Fibroblast of peridontal ligament (primary cell): Measurements from ENCODE around the gene KCNJ1.

Experiments
- DNase-seq: peaks from one replicate; pipeline ENCODE4 v3.0.0-alpha.2; 2010; ENCODE audit errors: extremely low read depth

The KCNJ1 gene

DNA sequence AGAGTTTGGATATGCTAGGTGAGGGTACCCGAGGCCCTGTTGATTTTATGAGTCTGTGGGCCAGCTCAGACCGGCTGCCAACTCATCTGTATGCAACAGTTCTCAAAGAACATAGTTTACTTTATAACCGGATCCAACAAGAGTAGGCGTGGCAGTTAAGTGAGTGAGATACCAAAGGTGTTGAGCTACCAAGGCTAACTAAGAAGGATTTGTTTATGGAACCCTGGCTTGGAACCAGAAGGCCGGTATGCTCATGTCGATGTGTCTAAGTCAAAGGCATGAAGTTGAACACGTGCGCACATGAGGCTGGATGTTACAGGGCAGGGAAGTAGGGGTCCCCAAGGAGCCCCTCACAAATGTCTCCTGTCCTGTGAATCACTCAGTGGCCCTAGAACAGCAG, at the start of gene KCNJ1:
TSS of gene KCNJ1 (minus strand) at position 20 of the 400 bp plus-strand sequence. CDS start 27,053 bp downstream, outside the sequence.
- DNase-seq: no peak

- no peak for DNase-seq
Measured at GRCh38 chr11:128916681-128917080, 49.6 kb upstream of the KCNJ1 start.

- no peak for DNase-seq
Measured at GRCh38 chr11:128916037-128916572, 49.0 kb upstream of the KCNJ1 start.

DNA sequence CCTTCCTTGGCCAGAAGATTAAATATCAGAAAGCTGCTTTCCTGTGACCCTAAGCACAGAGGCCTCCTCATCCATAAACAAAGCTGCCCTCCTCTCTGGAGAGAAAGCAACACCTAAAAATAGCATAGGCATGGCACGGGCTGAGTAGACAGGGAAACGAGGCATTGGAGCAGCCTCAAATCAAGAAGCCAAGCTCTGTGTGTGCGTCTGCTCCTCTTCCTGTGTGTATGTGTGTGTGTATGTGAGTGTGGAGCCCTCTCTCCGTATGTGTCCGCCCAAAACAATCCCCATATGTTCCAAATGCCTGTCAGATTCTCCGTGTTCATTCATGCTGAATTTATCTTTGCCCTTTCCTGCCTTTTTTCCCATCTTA, 48.0 kb upstream of the KCNJ1 start:
- no peak for DNase-seq

DNA sequence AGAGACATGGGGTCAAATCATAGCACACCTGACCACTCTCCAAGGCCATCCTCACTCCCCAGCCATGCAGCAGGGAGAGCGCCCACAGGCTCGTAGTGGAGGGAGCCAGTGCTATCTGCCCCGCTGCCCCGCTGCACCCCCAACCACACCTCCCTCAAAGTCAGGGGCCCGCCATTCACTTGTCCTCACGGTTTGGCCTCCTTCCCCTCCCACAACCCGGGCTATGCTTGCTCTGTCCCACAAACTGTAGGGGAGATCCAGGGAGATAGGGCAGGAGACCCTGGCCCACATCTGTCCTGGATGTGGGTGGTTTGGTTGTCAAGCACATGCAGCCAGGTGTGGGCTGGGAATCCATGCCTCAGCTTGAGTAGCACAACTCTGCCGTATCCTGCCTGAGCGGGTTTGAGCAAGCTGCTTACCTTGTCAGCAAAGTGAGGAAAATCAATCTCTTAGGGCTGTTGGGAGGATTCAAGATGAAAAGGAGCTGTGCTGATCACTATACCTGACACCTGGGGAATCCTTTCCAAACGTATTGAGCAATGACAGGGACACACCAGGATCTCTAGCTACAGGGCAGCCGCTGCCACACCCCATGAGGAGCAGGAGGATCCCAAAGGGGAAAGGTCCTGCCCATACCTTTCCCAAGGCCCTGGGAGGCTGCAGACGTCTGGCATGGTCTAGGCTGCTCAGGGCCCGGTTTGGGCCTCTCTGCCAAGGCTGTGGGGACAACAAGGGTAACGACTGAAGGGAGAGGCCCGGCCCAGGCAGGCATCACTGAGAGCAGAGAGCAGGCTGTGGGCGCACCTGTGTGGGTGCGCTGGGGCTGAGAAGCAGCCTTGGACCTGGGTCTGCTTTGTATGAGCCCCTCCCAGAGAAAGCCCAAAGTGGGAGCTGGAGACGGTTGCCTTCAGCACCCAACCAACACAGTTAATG, 47.4 kb upstream of the KCNJ1 start:
- no peak for DNase-seq

GRCh38 chr11:128913806-128914205, 46.7 kb upstream of the KCNJ1 start:
- DNase-seq: no peak

GRCh38 chr11:128911701-128912100, 44.6 kb upstream of the KCNJ1 start:
- DNase-seq: no peak

DNA sequence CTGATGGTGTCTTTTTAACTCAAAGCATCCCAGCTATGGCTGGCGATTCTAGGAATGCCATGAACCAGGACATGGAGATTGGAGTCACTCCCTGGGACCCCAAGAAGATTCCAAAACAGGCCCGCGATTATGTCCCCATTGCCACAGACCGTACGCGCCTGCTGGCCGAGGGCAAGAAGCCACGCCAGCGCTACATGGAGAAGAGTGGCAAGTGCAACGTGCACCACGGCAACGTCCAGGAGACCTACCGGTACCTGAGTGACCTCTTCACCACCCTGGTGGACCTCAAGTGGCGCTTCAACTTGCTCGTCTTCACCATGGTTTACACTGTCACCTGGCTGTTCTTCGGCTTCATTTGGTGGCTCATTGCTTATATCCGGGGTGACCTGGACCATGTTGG, 44.1 kb upstream of the KCNJ1 start:
- no peak for DNase-seq

DNA sequence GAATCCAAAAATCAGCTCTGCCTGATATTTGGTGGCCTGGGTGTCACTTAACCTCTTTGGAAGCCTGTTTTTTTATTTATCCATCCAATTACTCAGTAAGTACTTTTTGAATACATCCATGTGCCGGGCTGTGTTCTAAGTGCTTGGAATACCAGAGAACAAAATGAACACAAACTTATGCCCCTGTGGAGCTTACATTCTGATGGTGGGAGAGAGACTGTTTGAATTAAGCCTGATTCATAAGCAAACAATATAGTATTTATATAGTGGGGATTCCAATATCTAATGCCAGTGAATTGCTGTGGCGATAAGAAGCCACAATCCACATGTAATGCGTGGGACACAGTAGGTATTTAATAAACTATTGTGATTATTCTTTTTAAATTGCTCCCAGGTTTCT, 43.5 kb upstream of the KCNJ1 start:
- DNase-seq: no peak

- DNase-seq: no peak
Measured at GRCh38 chr11:128909438-128910125, 42.5 kb upstream of the KCNJ1 start.

DNA sequence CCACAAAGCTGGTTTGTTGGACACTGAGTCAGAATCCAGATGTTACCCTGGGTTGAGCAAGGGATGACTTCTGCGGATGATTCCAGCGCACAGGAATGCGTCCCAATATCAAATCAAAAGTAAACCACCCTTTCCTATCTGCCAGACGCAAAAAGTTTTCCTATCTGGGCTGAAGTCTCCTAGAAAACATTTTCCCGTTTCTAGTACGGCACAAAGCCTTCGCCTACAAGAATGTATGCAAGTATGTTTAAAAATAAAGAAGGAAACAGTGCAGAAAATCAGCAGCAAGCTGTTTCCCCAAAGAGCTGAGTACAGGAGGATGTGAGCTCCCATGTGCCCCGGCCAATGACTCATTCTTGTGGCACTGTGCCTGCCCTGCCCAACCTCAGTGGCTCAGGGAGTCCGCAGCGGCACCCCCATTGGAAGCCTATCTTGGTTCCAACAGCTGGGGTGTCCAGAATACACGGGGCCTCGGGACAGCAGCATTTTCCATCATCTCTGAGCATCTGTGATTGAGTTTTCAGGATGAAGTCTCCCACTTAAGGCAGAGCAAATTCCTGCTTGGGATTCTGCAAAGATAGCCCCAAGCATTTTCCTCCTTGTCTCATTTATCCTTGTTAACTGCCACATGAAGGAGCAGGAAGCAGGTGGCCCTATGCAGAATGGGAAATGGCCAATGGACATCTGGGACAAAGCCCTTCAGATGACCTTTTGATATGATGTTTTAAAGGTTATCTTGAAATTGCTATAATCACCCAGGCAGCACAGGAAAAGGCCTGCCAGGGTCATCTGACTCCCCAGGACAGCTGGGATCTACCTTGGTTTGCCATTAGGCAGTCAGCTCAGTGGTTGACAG, 41.5 kb upstream of the KCNJ1 start:
- peak; percentile 66 for DNase-seq

DNA sequence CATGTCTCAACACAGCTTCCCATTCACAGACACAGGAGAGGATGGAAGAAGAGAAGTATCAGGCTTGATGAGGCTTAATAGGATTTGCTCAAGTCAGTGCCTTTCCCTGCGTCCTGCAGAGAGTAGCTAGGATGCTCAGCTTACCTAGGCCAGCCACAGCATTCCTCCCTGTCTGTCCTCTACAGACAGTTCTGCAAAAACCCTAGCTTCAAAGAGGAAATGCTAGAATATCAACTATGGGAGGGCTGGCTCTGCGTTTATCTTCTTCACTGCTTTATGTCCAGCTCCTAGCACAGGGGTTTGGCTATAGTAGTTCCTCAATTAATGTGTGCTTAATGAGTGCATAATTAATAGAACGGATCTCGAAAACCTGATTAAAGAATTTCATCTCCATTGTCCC, 40.5 kb upstream of the KCNJ1 start:
- DNase-seq: no peak

- DNase-seq: no peak
Measured at GRCh38 chr11:128906185-128907050, 39.3 kb upstream of the KCNJ1 start.

- peak; percentile 43 for DNase-seq
Measured at GRCh38 chr11:128905345-128906184, 38.5 kb upstream of the KCNJ1 start.

DNA sequence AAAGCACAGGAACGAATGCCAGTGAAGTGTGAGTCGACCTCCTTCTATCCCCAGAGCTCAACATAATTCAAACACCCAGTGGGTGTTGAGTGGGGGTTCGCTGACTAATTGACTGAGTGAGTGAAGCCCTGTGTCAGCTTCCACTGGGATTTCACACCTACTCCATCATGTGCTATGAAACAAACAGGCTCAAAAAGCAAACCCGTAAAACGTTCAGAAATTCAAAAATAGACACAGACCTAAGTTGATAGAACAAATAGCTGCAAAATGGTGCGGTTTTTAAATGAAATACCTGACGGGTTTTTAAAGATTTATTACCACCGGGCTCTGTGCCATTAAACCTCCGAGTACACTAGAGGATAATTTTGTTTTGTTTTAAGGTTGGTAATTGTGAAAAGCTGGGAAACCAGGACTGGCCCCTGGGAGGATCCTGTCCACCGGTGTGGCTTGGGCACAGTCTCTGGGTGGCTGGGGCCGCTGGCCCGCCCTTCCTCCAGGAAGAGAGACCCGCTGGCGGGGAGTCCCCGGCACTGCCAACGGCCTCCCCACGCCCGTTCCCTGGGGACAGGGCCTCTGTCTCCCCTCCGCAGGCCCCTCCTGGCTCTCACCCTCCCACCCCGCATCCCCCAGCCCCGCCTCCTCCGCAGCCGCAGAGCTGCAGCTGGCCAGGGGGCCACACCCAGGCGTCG, 37.7 kb upstream of the KCNJ1 start:
- DNase-seq: no peak

DNA sequence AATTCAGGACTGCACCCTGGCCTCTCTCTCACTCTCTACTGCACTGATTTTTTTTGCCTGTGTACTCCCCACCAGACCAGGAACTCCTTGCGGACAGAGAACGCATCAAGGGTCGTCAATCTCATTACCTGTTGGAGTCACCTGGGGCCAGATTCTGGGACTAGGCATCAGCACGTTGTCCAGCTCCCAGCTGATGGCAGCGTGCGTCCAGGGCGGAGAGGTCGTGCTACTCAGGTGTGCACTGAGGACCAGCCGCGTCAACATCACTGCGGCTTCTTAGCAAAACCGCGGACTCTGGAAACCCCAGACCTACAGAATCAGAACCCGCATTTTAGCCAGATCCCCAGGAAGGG, 37.2 kb upstream of the KCNJ1 start:
- no peak for DNase-seq

GRCh38 chr11:128903248-128904061, 36.4 kb upstream of the KCNJ1 start:
- DNase-seq: no peak

DNA sequence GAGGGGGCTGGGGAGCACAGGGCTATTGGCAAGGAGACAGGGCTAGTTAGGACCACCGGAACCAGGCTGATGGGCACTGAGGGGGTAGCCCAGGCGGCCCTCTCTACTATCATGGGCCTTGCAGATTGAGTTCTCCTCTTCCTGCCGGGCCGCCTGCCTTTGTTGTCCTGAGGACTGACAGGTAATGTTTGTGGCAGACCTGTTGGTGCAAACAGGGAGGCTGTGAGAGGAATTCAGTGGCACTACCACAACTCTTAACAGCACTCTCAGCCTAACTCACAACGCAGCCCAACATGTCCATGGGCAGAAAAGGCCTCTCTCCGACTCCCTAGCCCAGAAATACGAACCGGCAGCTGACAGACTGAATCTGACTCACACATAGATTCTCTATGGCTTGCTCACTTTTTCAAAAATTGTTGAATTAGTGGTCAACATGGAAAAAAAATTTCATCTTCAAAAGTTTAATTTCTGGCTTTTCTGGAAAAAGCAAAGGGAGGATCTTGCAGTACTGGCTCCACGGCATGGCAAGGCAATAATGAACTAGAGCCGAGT, 35.5 kb upstream of the KCNJ1 start:
- DNase-seq: peak; percentile 74
